ENCODE results near the gene PLA2G2A. TPM values are rescaled to one million over a fixed set of nuclear protein-coding genes. Genes with fewer than 3 reads are reported as not detected.

The PLA2G2A gene
- total and polyA plus RNA-seq, 2 of the 8 experiments (the other 6 are each of a cell fraction or from before 2014, with no cell fraction given) = 0.69 to 3.7 TPM

DNA sequence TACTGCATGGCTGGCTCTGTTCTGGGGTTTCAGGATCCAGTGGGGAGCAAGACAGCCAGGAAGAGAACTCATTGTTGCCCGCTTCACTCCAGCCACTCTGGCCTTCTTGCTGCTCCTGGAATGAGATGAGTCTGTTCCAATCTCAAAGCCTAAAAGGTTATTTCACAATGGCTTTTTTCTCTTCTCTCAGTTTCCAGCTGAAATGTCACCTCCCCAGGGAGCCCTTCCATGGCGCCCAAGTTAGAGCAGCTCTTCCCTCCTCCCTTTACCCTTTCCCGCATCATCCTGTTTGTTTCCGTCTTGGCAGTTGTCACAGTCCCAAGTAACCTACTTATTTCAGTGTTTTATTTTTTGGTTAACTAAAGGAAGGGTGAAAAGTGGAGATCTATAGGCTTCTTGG, 15.8 kb downstream of the PLA2G2A start:
- H3K27me3 ChIP-seq (replicated peaks in 1 of 4; ENCODE audit: control insufficient read depth in 3 of 4, extremely low read depth in 1 of 4, insufficient read depth in 3 of 4, low read length in 3 of 4) = no peaks in the 10 kb centered on the region; a peak in 1 of 7 replicates
- no peak overlapping the region for H3K4me2 ChIP-seq (ENCODE audit: insufficient read depth in 1 of 2, low read depth in 2 of 2, low read length in 2 of 2)
- no peak overlapping the region for H3K56ac ChIP-seq (replicated peaks; ENCODE audit: insufficient read length, low read depth, low read length)
- no peaks in the 10 kb centered on the region for H3K36me3 ChIP-seq (ENCODE audit: control insufficient read depth in 2 of 4, insufficient read depth in 4 of 4, low read length in 3 of 4)
- no peaks in the 10 kb centered on the region for H3K79me2 ChIP-seq (ENCODE audit: control insufficient read depth in 1 of 2, insufficient read depth in 2 of 2, low read length in 2 of 2)
- no peaks in the 10 kb centered on the region for H3K79me1 ChIP-seq (ENCODE audit: low read depth, low read length)
- H2AFZ ChIP-seq (ENCODE audit: low read length) = no peak overlapping the region
- H3K9me3 ChIP-seq (ENCODE audit: insufficient read depth in 2 of 2, low read depth in 1 of 2, low read length in 1 of 2) = peaks cover 0 to 5% of the 10 kb centered on the region in 2 experiments; a peak in 1 of 4 replicates
- no peak overlapping the region for H2BK20ac ChIP-seq (ENCODE audit: low read length)
- no peak overlapping the region for H3K9ac ChIP-seq (replicated peaks in 1 of 4; ENCODE audit: extremely low read depth in 1 of 4, low read depth in 3 of 4, low read length in 3 of 4)
- no peaks in the 10 kb centered on the region for H3K23me2 ChIP-seq (ENCODE audit: low read depth, low read length)
- no peak overlapping the region for H3K23ac ChIP-seq (ENCODE audit: insufficient read length)
- H4K8ac ChIP-seq (ENCODE audit: extremely low read depth, insufficient read depth, low read length) = no peak overlapping the region
- no peak overlapping the region for H2BK120ac ChIP-seq (replicated peaks; ENCODE audit: low read depth, low read length)
- no peak overlapping the region for H3K4ac ChIP-seq (replicated peaks; ENCODE audit: insufficient read length, low read depth, low read length)
- H4K20me1 ChIP-seq (replicated peaks in 1 of 2; ENCODE audit: control insufficient read depth in 1 of 2, insufficient read depth in 2 of 2, low read length in 2 of 2) = no peaks in the 10 kb centered on the region
- H3K4me3 ChIP-seq (ENCODE audit: extremely low read depth in 1 of 4, insufficient read depth in 2 of 4, low read depth in 3 of 4, low read length in 4 of 4) = no peak overlapping the region
- FAIRE-seq (no peak), DNase-seq (ENCODE audit: low read depth in 1 of 2, low spot score in 2 of 2) (no peak)
- no peak overlapping the region for H4K5ac ChIP-seq (ENCODE audit: insufficient read length, low read depth, low read length)
- no peak overlapping the region for H4K91ac ChIP-seq (replicated peaks; ENCODE audit: insufficient read length, low read length)
- H3K27ac ChIP-seq (ENCODE audit: low read depth, low read length) = no peak overlapping the region
- no peak overlapping the region for H3K18ac ChIP-seq (ENCODE audit: extremely low read depth, low read length)
- no peak overlapping the region for H3K14ac ChIP-seq (ENCODE audit: insufficient read length)
- whole genome bisulfite sequencing, 2 experiments (ENCODE audit: extremely low coverage in 1 of 2, insufficient coverage in 1 of 2, insufficient read length in 1 of 2, insufficient replicate concordance in 2 of 2, low coverage in 1 of 2, low lambda C conversion rate in 2 of 2, missing lambda C conversion rate in 1 of 2) = 85% methylated on average over 4 of the region's 4 CpGs; no CpG with 5 or more reads in 1 of the 2 experiments
- no peak for TF ChIP-seq SIX5 (IDR thresholded peaks at IDR 0.05; ENCODE audit: low read depth, low read length)
- H3K4me1 ChIP-seq (replicated peaks in 1 of 4; ENCODE audit: control insufficient read depth in 3 of 4, insufficient read depth in 4 of 4, low read length in 3 of 4) = peaks cover 0 to 1% (median 0%) of the 10 kb centered on the region in 4 experiments; a peak in 1 of 7 replicates
- H2BK5ac ChIP-seq (ENCODE audit: low read depth, low read length) = no peak overlapping the region
- POLR2A ChIA-PET (ENCODE audit: partially characterized antibody) = interaction anchor here (1.2 kb wide), 1 partner anchor 42 kb away, joined by 5 read pairs; no protein-coding TSS in a partner anchor
- CTCF ChIA-PET (ENCODE audit: partially characterized antibody) = interaction anchor here (1.1 to 1.2 kb wide), 2 partner anchors 11 to 19 kb away, joined by 4 read pairs; no protein-coding TSS in a partner anchor
- H2BK12ac ChIP-seq (ENCODE audit: low read depth, low read length) = no peak overlapping the region
- H2AK5ac ChIP-seq (ENCODE audit: low read depth, low read length) = no peak overlapping the region
- H2BK15ac ChIP-seq (ENCODE audit: low read length) = no peak overlapping the region
